GM23338 (cell line): ENCODE data around the gene KLRC3.

Experiments used
- CTCF ChIP-seq, 2 experiments: fragments of 200-600 bp in 1 of 2; sonication (generic) in 1 of 2; conservative IDR thresholded peaks; 2 replicates each; pipeline versions ENCODE4 v1.5.1 to v1.6.1; 2016 to 2017; ENCODE audit warnings: antibody characterized with exemption in 2 of 2, low read depth in 2 of 2, mild to moderate bottlenecking in 2 of 2, moderate library complexity in 1 of 2
- EZH2 ChIP-seq: fragments of 200-600 bp; sonication (generic); IDR thresholded peaks from one replicate; pipeline ENCODE4 v1.8.0; 2017; ENCODE audit warnings: antibody characterized with exemption, mild to moderate bottlenecking, low read depth; ENCODE audit not compliant: unreplicated experiment
- EZH2phosphoT487 ChIP-seq: fragments of 200-600 bp; sonication (generic); IDR thresholded peaks from one replicate; pipeline ENCODE4 v1.8.1; 2018; ENCODE audit warnings: antibody characterized with exemption; ENCODE audit not compliant: unreplicated experiment
- POLR2AphosphoS5 ChIP-seq: IDR thresholded peaks from 2 replicates; pipeline ENCODE4 v1.6.1; 2016; ENCODE audit warnings: antibody characterized with exemption, low read depth
- REST ChIP-seq: IDR thresholded peaks from one replicate; pipeline ENCODE4 v1.6.1; 2018; ENCODE audit warnings: antibody characterized with exemption; ENCODE audit not compliant: unreplicated experiment

GRCh38 chr12:10395390-10395998 lies 24.9 kb downstream of the KLRC3 start:
- TF ChIP-seq CTCF (conservative IDR thresholded peaks at IDR 0.05; ENCODE audit: low read depth in 2 of 2) (no peak), EZH2 (no peak), REST (no peak), POLR2AphosphoS5 (no peak), EZH2phosphoT487 (no peak)
